Epithelial cell of proximal tubule (primary cell): ENCODE data around the gene RBP5. TPM values are rescaled to one million over a fixed set of nuclear protein-coding genes. Genes with fewer than 3 reads are reported as not detected.

Source experiments
- DNase-seq: peaks from one replicate; pipeline ENCODE4 v3.0.0-alpha.2; 2011; ENCODE audit warnings: low read depth
- H3K4me3 ChIP-seq: 2 replicates; pipeline ENCODE4 v1.5.1; 2011; ENCODE audit warnings: low read depth, mild to moderate bottlenecking, low read length
- total RNA-seq: library from RNA; depleted of rRNA; stranded (reverse); fragments of >200 nt; gene quantifications from 2 replicates; pipeline ENCODE4 v1.2.3, GENCODE V29; 2015
- TF ChIP-seq, protein P1 (sequence below): conservative IDR thresholded peaks from 2 replicates; pipeline ENCODE4 v1.5.1; 2012; ENCODE audit warnings: low read depth, mild to moderate bottlenecking, low read length

RBP5 gene
- total RNA-seq, 1 donor from 2014 or later, result not detected

DNA sequence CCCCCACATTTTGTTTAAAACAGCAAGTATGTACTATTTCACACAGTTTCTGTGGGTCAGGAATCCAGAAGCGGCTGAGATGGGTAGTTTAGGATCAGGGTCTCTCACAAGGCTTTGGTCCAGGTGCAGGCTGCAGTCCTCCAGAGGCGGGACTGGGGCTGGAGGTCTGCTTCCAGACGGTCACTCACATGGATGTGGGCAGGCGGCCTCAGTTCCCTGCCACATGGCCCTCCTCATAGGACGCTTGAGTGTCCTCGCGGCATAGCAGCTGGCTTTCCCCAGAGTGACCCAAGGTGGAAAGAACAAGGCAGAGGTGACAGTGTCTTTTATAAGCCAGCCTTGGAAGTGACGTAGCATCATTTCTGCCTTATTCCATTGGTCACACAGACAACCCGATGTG lies 11.8 kb downstream of the RBP5 start:
- H3K4me3 ChIP-seq, result no peak overlapping the region
- no peak for DNase-seq
- TF ChIP-seq, protein P1, sequence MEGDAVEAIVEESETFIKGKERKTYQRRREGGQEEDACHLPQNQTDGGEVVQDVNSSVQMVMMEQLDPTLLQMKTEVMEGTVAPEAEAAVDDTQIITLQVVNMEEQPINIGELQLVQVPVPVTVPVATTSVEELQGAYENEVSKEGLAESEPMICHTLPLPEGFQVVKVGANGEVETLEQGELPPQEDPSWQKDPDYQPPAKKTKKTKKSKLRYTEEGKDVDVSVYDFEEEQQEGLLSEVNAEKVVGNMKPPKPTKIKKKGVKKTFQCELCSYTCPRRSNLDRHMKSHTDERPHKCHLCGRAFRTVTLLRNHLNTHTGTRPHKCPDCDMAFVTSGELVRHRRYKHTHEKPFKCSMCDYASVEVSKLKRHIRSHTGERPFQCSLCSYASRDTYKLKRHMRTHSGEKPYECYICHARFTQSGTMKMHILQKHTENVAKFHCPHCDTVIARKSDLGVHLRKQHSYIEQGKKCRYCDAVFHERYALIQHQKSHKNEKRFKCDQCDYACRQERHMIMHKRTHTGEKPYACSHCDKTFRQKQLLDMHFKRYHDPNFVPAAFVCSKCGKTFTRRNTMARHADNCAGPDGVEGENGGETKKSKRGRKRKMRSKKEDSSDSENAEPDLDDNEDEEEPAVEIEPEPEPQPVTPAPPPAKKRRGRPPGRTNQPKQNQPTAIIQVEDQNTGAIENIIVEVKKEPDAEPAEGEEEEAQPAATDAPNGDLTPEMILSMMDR, result no peak

DNA sequence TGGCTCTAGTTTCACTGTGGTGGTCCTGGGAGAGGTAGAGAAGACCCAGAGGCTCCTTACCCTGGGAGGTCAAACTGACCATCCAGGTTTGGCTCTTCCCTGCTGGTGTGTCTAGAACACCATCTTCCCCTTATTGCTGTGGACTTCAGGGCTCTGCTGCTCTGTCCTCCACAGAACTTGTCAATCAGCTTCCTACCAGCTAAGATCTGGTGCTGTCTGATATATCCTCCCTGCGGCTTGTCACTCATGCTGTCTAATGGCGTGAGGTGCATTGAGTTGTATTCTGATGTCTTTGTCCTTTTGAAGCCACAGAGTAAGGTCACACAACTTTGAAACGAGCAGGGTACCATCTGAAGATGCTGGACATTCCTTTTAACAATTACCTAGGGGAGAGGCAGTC lies 12.5 kb downstream of the RBP5 start:
- no peak for DNase-seq
- H3K4me3 ChIP-seq, result no peak overlapping the region
- TF ChIP-seq, protein P1, result no peak

DNA sequence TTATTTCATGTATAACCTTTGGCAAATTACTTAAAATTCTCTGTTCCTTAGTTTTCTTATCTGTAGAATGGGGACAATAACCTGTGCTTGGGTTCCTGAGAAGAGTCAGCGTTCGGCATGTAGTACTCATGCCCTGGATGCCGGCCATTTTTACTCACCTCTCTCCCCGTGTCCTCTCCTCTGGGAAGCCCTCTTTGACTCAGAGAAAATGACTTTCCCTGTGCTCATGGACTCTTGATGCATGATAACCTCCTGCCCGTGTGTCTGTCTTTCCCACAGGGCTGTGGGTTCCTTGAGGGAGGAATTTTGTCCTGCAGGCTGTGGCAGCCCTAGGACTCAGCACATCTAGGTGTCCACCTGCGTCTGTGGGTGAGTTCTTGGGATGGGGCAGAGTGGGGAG lies 13.8 kb downstream of the RBP5 start:
- TF ChIP-seq, protein P1, result no peak
- DNase-seq, result no peak
- no peak overlapping the region for H3K4me3 ChIP-seq

DNA sequence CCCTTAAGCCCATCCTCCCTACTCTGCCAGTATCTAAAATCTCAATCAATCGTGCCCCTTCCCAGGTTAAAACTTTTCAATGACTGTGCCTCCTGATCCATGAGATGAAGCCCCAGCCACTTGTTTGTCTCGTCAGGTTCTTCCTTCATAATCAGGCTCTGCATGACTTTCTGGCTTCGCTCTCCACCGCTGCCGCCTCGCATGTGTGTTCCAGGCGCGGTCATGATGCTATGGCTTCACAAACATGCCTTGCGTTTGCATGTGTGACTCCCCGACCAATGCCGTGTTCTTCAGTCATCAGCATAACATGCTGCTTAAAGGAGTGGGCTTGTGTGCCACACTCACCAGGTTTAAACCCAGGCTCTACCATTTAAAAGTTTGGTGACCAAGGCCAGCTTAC lies 14.7 kb downstream of the RBP5 start:
- no peak overlapping the region for H3K4me3 ChIP-seq
- DNase-seq, result no peak
- TF ChIP-seq, protein P1, result no peak

DNA sequence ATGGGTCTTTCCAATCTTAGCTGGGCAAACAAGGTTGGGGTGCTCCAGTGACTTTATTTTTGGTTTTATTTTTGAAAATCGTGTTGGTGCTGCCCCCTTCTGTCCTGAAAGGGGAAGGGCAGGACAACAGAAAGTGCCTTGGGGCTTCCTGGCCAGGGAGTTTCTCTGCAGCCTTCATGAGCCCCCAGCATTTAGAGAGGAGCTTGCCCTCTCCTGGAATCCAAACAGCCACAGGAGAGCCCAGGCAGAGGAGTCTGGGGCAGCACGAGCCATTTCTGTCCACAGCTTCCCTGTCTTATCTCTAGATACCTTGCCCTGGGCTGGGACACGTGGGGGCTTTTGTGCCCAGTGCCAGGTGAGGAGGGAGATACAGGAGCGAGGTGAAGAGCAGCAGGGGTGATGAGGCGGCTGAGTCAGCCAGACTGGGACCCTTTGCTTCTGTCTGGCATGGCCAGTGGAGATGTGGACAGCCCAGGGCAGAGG lies 15.3 kb downstream of the RBP5 start:
- TF ChIP-seq, protein P1, result peak; percentile 78
- H3K4me3 ChIP-seq, result no peak overlapping the region
- no peak for DNase-seq

DNA sequence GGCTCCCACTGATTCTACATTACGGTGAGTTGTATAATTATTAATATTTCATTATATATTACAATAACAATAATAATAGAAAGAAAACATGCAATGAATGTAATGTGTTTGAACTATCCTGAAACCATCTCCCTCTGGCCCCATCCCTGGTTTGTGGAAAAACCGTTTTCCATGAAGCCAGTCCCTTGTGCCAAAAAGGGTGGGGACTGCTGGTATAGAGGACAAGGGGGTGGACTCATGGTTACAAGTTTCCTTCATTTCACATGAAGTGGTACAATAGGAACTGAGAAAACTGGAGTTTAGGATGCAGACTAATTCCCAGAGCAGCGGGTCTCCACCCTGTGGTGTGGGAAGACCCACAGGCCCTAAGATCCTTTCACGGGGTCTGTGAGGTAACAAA lies 16.6 kb downstream of the RBP5 start:
- TF ChIP-seq, protein P1, result no peak

DNA sequence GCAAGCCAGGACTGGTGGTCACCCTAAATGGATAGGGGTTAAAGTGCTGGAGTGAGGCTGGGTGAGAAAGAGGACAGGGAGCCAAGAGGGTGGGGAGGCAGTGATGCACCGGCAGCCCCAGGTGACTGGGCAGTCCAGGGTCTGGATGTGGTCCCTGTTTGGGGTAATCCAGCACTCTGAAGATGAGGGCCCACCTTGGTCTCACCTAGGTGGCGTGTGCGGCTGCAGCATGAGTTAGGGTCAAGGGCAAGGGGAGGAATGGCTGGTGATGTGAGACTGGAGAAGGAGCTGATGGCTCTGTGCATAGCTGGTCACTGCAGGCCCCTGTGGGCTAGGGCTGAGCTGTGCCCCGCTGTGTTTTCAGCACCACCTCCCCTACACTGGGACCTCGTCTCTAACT lies 18.0 kb downstream of the RBP5 start:
- TF ChIP-seq, protein P1, result no peak
- no peak for DNase-seq
- no peak overlapping the region for H3K4me3 ChIP-seq

More for the DNA sequence above, 16.6 kb downstream of the RBP5 start:
- H3K4me3 ChIP-seq, result no peak overlapping the region
- no peak for DNase-seq
